Measurements from ENCODE around the gene HDAC4. TPM values are rescaled to one million over a fixed set of nuclear protein-coding genes. Genes with fewer than 3 reads are reported as not detected.

HDAC4 gene
- total RNA-seq, 1 donor from 2014 or later: 33.9 TPM

- no peak for ATAC-seq
These were observed 121.1 kb downstream of the HDAC4 start for GRCh38 chr2:239279508-239280295.

DNA sequence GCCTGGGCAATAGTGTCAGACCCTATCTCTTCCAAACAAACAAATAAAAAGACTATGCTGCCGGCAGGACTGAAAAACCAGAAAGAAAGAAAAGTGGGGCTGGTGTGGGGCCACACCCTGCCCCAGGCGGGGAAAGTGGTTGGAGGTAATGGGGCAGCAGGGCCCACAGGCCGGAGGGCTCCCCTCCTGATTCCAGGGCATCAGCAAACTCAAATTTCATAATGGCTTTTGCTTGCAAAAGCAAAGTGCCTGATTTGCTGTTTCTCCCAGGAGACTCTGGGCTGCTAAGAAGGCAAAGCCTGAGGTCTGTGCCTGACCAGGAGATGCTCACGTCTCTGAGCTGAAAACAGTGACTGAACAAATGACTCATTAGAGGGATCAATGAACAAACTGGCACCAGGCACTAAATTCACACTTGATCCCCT lies 121.9 kb downstream of the HDAC4 start:
- ATAC-seq: peak; percentile 33

- ATAC-seq: no peak
These were observed 122.5 kb downstream of the HDAC4 start for GRCh38 chr2:239278361-239278760.

DNA sequence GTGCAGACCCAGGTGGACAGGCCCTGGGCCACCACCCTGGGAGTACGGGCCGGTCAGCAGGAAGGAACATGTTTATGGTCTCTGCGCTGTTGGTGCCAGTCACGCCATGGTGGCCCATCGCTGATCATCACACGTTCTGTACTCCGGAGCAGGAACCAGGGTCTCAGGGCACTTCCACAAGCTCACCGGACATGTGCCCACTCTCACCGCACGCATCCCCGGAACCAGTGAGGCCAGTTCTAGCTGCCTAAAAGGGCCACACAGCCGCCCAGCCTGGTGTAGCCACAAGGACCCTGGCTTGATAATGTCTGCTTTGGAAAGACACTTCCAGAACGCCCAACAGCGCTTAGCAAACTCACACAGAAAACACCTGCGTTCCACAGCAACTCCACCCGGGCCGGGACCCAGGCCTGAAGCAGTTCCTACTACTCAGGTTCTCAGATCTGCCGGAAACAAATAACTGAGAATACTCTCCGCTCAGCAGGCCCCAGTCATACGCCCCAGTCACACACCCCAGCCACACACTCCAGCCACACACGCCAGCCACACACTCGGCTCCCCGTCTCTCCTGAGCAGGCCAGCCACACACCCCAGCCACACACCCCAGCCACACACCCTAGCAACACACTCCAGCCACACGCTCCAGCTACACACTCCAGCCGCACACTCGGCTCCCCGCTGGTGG lies 123.3 kb downstream of the HDAC4 start:
- no peak for ATAC-seq

GRCh38 chr2:239276851-239277250 lies 124.0 kb downstream of the HDAC4 start:
- ATAC-seq: no peak

GRCh38 chr2:239275847-239276831 lies 124.7 kb downstream of the HDAC4 start:
- peak; percentile 11 for ATAC-seq

GRCh38 chr2:239275044-239275685 lies 125.7 kb downstream of the HDAC4 start:
- peak; percentile 86 for ATAC-seq

GRCh38 chr2:239274391-239275043 lies 126.3 kb downstream of the HDAC4 start:
- peak; percentile 63 for ATAC-seq

GRCh38 chr2:239273280-239274234 lies 127.3 kb downstream of the HDAC4 start:
- ATAC-seq: no peak

DNA sequence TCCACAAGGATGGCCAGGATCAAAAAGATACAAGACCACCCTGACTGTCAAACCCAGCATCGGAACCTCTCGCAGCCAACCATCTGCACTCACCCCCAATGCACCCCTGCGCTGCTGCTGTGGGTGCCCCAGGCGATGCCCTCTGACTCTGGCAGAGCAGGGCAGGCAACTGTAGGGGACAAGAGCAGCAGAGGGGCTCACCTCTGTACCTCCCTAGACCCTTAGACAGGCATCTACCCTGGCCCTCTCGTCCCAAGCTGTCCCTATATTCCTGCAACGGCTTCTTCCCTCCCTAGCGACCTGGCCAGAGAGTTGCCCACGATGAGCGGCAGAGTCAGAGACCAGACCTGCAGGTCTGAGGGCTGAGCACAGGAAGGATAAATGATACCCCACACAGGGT lies 128.2 kb downstream of the HDAC4 start:
- ATAC-seq: no peak

DNA sequence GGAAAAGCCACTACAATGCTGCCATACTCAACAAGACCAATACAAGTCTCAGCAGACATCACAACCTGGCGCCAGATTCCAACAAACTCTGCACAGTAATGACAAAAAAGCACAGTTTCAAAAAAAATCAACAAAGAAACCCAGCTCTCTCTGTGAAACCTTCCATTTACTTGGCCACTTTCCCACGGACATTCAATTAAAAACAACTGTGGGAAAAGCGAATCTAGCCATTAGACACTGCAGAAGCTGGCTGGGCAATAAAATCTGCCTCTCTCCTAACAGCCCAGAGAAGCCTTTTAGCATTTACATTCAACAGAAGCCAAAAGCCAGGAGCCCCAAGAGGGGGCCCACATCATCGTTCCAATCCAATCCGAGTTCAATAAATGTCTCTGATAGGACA lies 128.9 kb downstream of the HDAC4 start:
- no peak for ATAC-seq

- no peak for ATAC-seq
These were observed 129.3 kb downstream of the HDAC4 start for GRCh38 chr2:239271471-239271870.

- no peak for ATAC-seq
These were observed 130.9 kb downstream of the HDAC4 start for GRCh38 chr2:239269916-239270315.

DNA sequence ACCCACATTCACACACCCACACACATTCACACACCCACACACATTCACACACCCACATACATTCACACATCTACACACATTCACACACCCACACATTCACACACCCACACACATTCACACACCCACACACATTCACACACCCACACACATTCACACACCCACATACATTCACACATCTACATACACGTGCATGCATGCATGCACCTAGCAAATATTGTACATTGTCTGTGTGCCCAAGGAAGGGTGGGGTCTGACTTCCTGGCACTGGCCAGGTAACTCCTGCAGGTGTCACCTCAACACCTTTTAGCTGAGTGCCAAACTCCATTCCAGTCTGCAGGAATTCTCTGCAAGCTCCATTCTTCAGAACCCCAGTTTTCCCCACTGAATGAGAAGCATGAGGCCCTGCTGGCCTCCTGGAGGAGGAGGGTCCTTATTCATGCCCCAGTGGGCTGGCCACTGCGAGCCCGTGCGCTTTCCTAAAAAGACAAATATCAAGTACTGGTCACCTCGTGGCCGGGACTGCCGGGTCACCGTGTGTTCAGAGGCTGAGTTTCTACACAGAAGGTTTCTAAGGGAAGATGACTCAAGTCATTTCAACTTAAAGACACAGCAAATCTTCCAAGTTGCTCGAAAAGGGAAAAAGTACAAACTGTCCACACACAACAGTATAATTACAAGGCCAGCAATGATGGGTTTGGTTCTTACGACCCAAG lies 131.5 kb downstream of the HDAC4 start:
- no peak for ATAC-seq

DNA sequence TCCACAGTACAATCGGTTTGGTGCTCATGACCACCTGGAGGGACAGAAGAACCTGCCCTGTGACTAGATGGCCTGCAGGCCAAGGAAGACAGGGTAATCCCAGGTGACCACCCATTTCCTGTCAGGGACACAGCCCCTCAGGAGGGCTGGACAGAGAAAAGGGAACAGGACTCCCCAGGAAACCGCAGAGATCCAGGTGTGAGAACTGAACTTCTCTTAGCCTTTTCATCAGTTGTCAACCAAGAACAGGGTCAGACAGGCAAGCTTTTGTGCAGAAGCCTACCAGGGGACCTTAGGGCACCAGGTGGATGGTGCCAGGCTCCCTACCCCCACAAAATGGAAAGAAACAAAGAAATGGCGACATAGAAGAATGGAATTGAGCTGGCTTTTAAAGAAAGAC lies 132.3 kb downstream of the HDAC4 start:
- no peak for ATAC-seq

DNA sequence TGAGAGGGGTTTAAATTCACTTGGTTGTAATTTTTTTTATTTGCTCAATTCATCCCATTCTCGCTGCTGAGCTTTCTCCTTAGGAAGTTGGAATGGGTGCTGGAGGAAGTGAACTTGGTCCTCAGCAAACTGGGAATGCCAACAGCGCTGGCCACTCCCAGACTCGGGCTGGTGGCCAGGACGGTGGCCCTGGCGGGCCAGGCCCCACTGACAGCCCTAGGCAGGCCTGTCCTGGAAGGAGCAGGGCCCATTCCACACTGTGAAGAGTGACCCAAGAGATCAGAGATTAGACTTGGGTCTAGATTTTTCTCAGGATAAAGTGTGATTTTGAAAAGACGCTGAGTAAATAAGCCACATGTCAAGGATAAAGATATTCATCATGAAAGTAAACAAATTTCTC lies 132.7 kb downstream of the HDAC4 start:
- ATAC-seq: no peak

DNA sequence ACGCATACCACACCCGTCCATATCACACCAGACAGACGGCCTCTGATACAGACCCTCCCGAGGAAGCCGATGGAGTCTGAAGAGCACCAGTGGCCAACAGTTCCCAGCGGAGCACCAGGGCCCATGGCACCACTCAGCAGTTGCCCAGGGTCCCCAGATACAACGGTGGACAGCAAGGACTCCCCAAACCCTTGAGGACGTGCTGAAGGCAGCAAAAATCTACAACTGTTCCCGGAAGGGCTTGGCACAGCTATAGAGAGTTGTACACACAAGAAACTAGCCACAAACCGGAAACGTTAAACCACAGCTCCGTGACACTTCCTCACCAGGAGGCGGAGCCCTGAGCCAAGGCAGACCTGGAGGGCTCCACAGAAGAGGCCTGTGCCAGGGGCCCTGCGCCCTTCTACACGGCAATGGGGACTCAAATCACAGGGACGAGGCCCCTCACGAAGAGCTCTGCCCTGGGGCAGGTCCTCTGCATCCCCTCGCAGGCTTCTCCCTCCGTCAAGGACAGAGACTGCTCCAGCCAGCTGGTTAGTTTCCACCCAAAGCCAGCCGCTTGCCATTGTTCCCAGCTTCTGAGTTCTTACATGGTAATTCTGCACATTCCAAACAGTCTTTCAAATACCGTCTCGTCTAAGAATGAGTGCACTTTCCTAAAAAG lies 133.4 kb downstream of the HDAC4 start:
- ATAC-seq: peak; percentile 61

- no peak for ATAC-seq
These were observed 134.0 kb downstream of the HDAC4 start for GRCh38 chr2:239266779-239267287.

- ATAC-seq: no peak
These were observed 134.4 kb downstream of the HDAC4 start for GRCh38 chr2:239266434-239266766.
